ENCODE measurements around the gene FRMD3.

FRMD3 gene

GRCh38 chr9:83432104-83432627 is 106.0 kb downstream of the FRMD3 start:
- H3K4ac ChIP-seq (ENCODE audit: low read depth, low read length), result no peak overlapping the region
- H3K4me1 ChIP-seq (ENCODE audit: control insufficient read depth in 1 of 2, insufficient read depth in 2 of 2, low read length in 2 of 2), result peaks cover 0 to 3% of the 10 kb centered on the region in 2 experiments
- H2AFZ ChIP-seq (ENCODE audit: insufficient read depth, low read length, poor library complexity), result no peak overlapping the region
- no peak overlapping the region for H3K14ac ChIP-seq (ENCODE audit: low read length)
- no peaks in the 10 kb centered on the region for H3K27me3 ChIP-seq (ENCODE audit: insufficient read depth, low read length)
- no peak overlapping the region for H3K27ac ChIP-seq (ENCODE audit: low read depth, low read length)
- no peak overlapping the region for H2BK5ac ChIP-seq (ENCODE audit: low read depth, low read length, poor library complexity)
- no peak overlapping the region for H4K8ac ChIP-seq (ENCODE audit: low read depth, low read length)
- no peaks in the 10 kb centered on the region for H3K79me1 ChIP-seq (ENCODE audit: low read length)
- WGBS (ENCODE audit: extremely low coverage, insufficient coverage, insufficient read length), result no CpG with 5 or more reads among the region's 6 CpGs
- no peaks in the 10 kb centered on the region for H3K79me2 ChIP-seq (ENCODE audit: control insufficient read depth, insufficient read depth, low read length, poor library complexity)
- no peak overlapping the region for H2BK120ac ChIP-seq (ENCODE audit: insufficient read depth, low read length, poor library complexity)
- no peak overlapping the region for H3K4me3 ChIP-seq (ENCODE audit: low read depth, low read length)
- H3K23ac ChIP-seq (ENCODE audit: low read length), result no peak overlapping the region
- H4K91ac ChIP-seq (ENCODE audit: low read depth, low read length), result no peak overlapping the region
- peak in 1 of 2 donors; percentile 9 for DNase-seq
- no peak overlapping the region for H2BK12ac ChIP-seq (ENCODE audit: low read length)
- H3K18ac ChIP-seq (ENCODE audit: low read length), result no peak overlapping the region
- no peak overlapping the region for H3K4me2 ChIP-seq (ENCODE audit: low read length)
- H2AK5ac ChIP-seq (ENCODE audit: low read length), result no peak overlapping the region
- H4K12ac ChIP-seq (ENCODE audit: low read depth, low read length), result no peak overlapping the region
- H3K36me3 ChIP-seq (ENCODE audit: control insufficient read depth in 1 of 2, insufficient read depth in 2 of 2, low read length in 2 of 2), result no peaks in the 10 kb centered on the region
- no peak overlapping the region for H3K9ac ChIP-seq (ENCODE audit: low read length)
- no peaks in the 10 kb centered on the region for H3K9me3 ChIP-seq (ENCODE audit: insufficient read depth, low read depth, low read length)

- H3K14ac ChIP-seq (ENCODE audit: low read length), result no peak overlapping the region
- no peak overlapping the region for H3K18ac ChIP-seq (ENCODE audit: low read length)
- H3K27me3 ChIP-seq (ENCODE audit: insufficient read depth, low read length), result no peaks in the 10 kb centered on the region
- no peak overlapping the region for H3K4me2 ChIP-seq (ENCODE audit: low read length)
- H3K79me2 ChIP-seq (ENCODE audit: control insufficient read depth, insufficient read depth, low read length, poor library complexity), result no peaks in the 10 kb centered on the region
- H3K36me3 ChIP-seq (ENCODE audit: control insufficient read depth in 1 of 2, insufficient read depth in 2 of 2, low read length in 2 of 2), result no peaks in the 10 kb centered on the region
- H3K27ac ChIP-seq (ENCODE audit: low read depth, low read length), result no peak overlapping the region
- H3K79me1 ChIP-seq (ENCODE audit: low read length), result no peaks in the 10 kb centered on the region
- no peak overlapping the region for H3K23ac ChIP-seq (ENCODE audit: low read length)
- no CpG with 5 or more reads among the region's 7 CpGs for WGBS (ENCODE audit: extremely low coverage, insufficient coverage, insufficient read length)
- H3K4me3 ChIP-seq (ENCODE audit: low read depth, low read length), result no peak overlapping the region
- H3K4me1 ChIP-seq (ENCODE audit: control insufficient read depth in 1 of 2, insufficient read depth in 2 of 2, low read length in 2 of 2), result peaks cover 0 to 3% of the 10 kb centered on the region in 2 experiments
- H2BK120ac ChIP-seq (ENCODE audit: insufficient read depth, low read length, poor library complexity), result no peak overlapping the region
- no peak overlapping the region for H4K8ac ChIP-seq (ENCODE audit: low read depth, low read length)
- H2BK12ac ChIP-seq (ENCODE audit: low read length), result no peak overlapping the region
- H2AK5ac ChIP-seq (ENCODE audit: low read length), result no peak overlapping the region
- peak in 1 of 2 donors; percentile 45 for DNase-seq
- H4K91ac ChIP-seq (ENCODE audit: low read depth, low read length), result no peak overlapping the region
- no peaks in the 10 kb centered on the region for H3K9me3 ChIP-seq (ENCODE audit: insufficient read depth, low read depth, low read length)
- no peak overlapping the region for H2BK5ac ChIP-seq (ENCODE audit: low read depth, low read length, poor library complexity)
- no peak overlapping the region for H3K4ac ChIP-seq (ENCODE audit: low read depth, low read length)
- H3K9ac ChIP-seq (ENCODE audit: low read length), result no peak overlapping the region
- no peak overlapping the region for H4K12ac ChIP-seq (ENCODE audit: low read depth, low read length)
- no peak overlapping the region for H2AFZ ChIP-seq (ENCODE audit: insufficient read depth, low read length, poor library complexity)
These were observed 106.8 kb downstream of the FRMD3 start for GRCh38 chr9:83431101-83432060.

- no CpG with 5 or more reads among the region's 4 CpGs for WGBS (ENCODE audit: extremely low coverage, insufficient coverage, insufficient read length)
- H2AK5ac ChIP-seq (ENCODE audit: low read length), result no peak overlapping the region
- H3K18ac ChIP-seq (ENCODE audit: low read length), result no peak overlapping the region
- no peak overlapping the region for H4K12ac ChIP-seq (ENCODE audit: low read depth, low read length)
- H2BK12ac ChIP-seq (ENCODE audit: low read length), result no peak overlapping the region
- no peak overlapping the region for H2BK5ac ChIP-seq (ENCODE audit: low read depth, low read length, poor library complexity)
- no peaks in the 10 kb centered on the region for H3K36me3 ChIP-seq (ENCODE audit: control insufficient read depth in 1 of 2, insufficient read depth in 2 of 2, low read length in 2 of 2)
- H3K4ac ChIP-seq (ENCODE audit: low read depth, low read length), result no peak overlapping the region
- H3K4me3 ChIP-seq (ENCODE audit: low read depth, low read length), result no peak overlapping the region
- H3K14ac ChIP-seq (ENCODE audit: low read length), result no peak overlapping the region
- H3K79me1 ChIP-seq (ENCODE audit: low read length), result no peaks in the 10 kb centered on the region
- no peak overlapping the region for H2AFZ ChIP-seq (ENCODE audit: insufficient read depth, low read length, poor library complexity)
- peaks cover 0 to 3% of the 10 kb centered on the region in 2 experiments for H3K4me1 ChIP-seq (ENCODE audit: control insufficient read depth in 1 of 2, insufficient read depth in 2 of 2, low read length in 2 of 2)
- H3K27ac ChIP-seq (ENCODE audit: low read depth, low read length), result no peak overlapping the region
- DNase-seq, result no peak
- H2BK120ac ChIP-seq (ENCODE audit: insufficient read depth, low read length, poor library complexity), result no peak overlapping the region
- H3K9me3 ChIP-seq (ENCODE audit: insufficient read depth, low read depth, low read length), result no peaks in the 10 kb centered on the region
- H4K8ac ChIP-seq (ENCODE audit: low read depth, low read length), result no peak overlapping the region
- no peak overlapping the region for H3K9ac ChIP-seq (ENCODE audit: low read length)
- no peak overlapping the region for H4K91ac ChIP-seq (ENCODE audit: low read depth, low read length)
- no peak overlapping the region for H3K23ac ChIP-seq (ENCODE audit: low read length)
- no peak overlapping the region for H3K4me2 ChIP-seq (ENCODE audit: low read length)
- no peaks in the 10 kb centered on the region for H3K79me2 ChIP-seq (ENCODE audit: control insufficient read depth, insufficient read depth, low read length, poor library complexity)
- H3K27me3 ChIP-seq (ENCODE audit: insufficient read depth, low read length), result no peaks in the 10 kb centered on the region
These were observed 107.5 kb downstream of the FRMD3 start for GRCh38 chr9:83430681-83431080.

GRCh38 chr9:83429229-83429628 is 109.0 kb downstream of the FRMD3 start:
- no peak overlapping the region for H4K8ac ChIP-seq (ENCODE audit: low read depth, low read length)
- H3K4me3 ChIP-seq (ENCODE audit: low read depth, low read length), result no peak overlapping the region
- no peak overlapping the region for H2BK5ac ChIP-seq (ENCODE audit: low read depth, low read length, poor library complexity)
- no peak overlapping the region for H3K23ac ChIP-seq (ENCODE audit: low read length)
- no peak overlapping the region for H3K14ac ChIP-seq (ENCODE audit: low read length)
- H3K4me1 ChIP-seq (ENCODE audit: control insufficient read depth in 1 of 2, insufficient read depth in 2 of 2, low read length in 2 of 2), result peaks cover 0 to 3% of the 10 kb centered on the region in 2 experiments
- no peaks in the 10 kb centered on the region for H3K79me2 ChIP-seq (ENCODE audit: control insufficient read depth, insufficient read depth, low read length, poor library complexity)
- no CpG with 5 or more reads among the region's 3 CpGs for WGBS (ENCODE audit: extremely low coverage, insufficient coverage, insufficient read length)
- DNase-seq, result no peak
- H2BK12ac ChIP-seq (ENCODE audit: low read length), result no peak overlapping the region
- H3K9me3 ChIP-seq (ENCODE audit: insufficient read depth, low read depth, low read length), result no peaks in the 10 kb centered on the region
- H3K4ac ChIP-seq (ENCODE audit: low read depth, low read length), result no peak overlapping the region
- H4K91ac ChIP-seq (ENCODE audit: low read depth, low read length), result no peak overlapping the region
- no peak overlapping the region for H2BK120ac ChIP-seq (ENCODE audit: insufficient read depth, low read length, poor library complexity)
- H3K18ac ChIP-seq (ENCODE audit: low read length), result no peak overlapping the region
- H2AK5ac ChIP-seq (ENCODE audit: low read length), result no peak overlapping the region
- H3K79me1 ChIP-seq (ENCODE audit: low read length), result no peaks in the 10 kb centered on the region
- H4K12ac ChIP-seq (ENCODE audit: low read depth, low read length), result no peak overlapping the region
- H3K27me3 ChIP-seq (ENCODE audit: insufficient read depth, low read length), result no peaks in the 10 kb centered on the region
- no peak overlapping the region for H2AFZ ChIP-seq (ENCODE audit: insufficient read depth, low read length, poor library complexity)
- no peak overlapping the region for H3K9ac ChIP-seq (ENCODE audit: low read length)
- H3K27ac ChIP-seq (ENCODE audit: low read depth, low read length), result no peak overlapping the region
- no peak overlapping the region for H3K4me2 ChIP-seq (ENCODE audit: low read length)
- H3K36me3 ChIP-seq (ENCODE audit: control insufficient read depth in 1 of 2, insufficient read depth in 2 of 2, low read length in 2 of 2), result no peaks in the 10 kb centered on the region
